ENCODE measurements around the gene OR9G4.

OR9G4 gene

GRCh38 chr11:56748597-56748996, at the start of gene OR9G4:
TSS of gene OR9G4 (minus strand) at chr11:56748697. CDS start at chr11:56743766, 4,931 bp downstream.
- no peak for DNase-seq

- peak; percentile 41 for DNase-seq
These were observed 35.0 kb upstream of the OR9G4 start for GRCh38 chr11:56783448-56784041.

- DNase-seq: peak; percentile 9
These were observed 33.8 kb upstream of the OR9G4 start for GRCh38 chr11:56782167-56782847.

GRCh38 chr11:56776809-56777208, 28.3 kb upstream of the OR9G4 start:
- DNase-seq: no peak

- DNase-seq: no peak
These were observed 16.5 kb upstream of the OR9G4 start for GRCh38 chr11:56764976-56765375.

GRCh38 chr11:56751480-56751879, 3.0 kb upstream of the OR9G4 start:
- DNase-seq: no peak

- DNase-seq: no peak
These were observed 1.7 kb upstream of the OR9G4 start for GRCh38 chr11:56750190-56750589.

GRCh38 chr11:56740886-56741285, 7.6 kb downstream of the OR9G4 start:
- no peak for DNase-seq

- no peak for DNase-seq
These were observed 8.4 kb downstream of the OR9G4 start for GRCh38 chr11:56740107-56740506.

GRCh38 chr11:56720513-56720912, 28.0 kb downstream of the OR9G4 start:
- no peak for DNase-seq

GRCh38 chr11:56716379-56716854, 32.1 kb downstream of the OR9G4 start:
- DNase-seq: peak; percentile 1

- DNase-seq: no peak
These were observed 34.3 kb downstream of the OR9G4 start for GRCh38 chr11:56714206-56714605.

GRCh38 chr11:56706486-56706885, 42.0 kb downstream of the OR9G4 start:
- no peak for DNase-seq

GRCh38 chr11:56705784-56706396, 42.6 kb downstream of the OR9G4 start:
- no peak for DNase-seq

- no peak for DNase-seq
These were observed 47.5 kb downstream of the OR9G4 start for GRCh38 chr11:56700914-56701485.

GRCh38 chr11:56700242-56700913, 48.1 kb downstream of the OR9G4 start:
- no peak for DNase-seq

GRCh38 chr11:56698795-56699194, 49.7 kb downstream of the OR9G4 start, which contains the start of gene OR9G1:
TSS of gene OR9G1 (plus strand) at chr11:56699095. CDS start at chr11:56700388, 1,293 bp downstream.
- no peak for DNase-seq

- DNase-seq: no peak
These were observed 55.1 kb downstream of the OR9G4 start for GRCh38 chr11:56693428-56693827.
